ENCODE data around the gene TRAPPC6A.

Gene TRAPPC6A, protein sequence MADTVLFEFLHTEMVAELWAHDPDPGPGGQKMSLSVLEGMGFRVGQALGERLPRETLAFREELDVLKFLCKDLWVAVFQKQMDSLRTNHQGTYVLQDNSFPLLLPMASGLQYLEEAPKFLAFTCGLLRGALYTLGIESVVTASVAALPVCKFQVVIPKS

GRCh38 chr19:45177817-45178261, at the start of gene TRAPPC6A:
Gene TRAPPC6A (minus strand): TSS chr19:45178237. CDS start chr19:45178218, 19 bp downstream.
- no peak for DNase-seq

DNA sequence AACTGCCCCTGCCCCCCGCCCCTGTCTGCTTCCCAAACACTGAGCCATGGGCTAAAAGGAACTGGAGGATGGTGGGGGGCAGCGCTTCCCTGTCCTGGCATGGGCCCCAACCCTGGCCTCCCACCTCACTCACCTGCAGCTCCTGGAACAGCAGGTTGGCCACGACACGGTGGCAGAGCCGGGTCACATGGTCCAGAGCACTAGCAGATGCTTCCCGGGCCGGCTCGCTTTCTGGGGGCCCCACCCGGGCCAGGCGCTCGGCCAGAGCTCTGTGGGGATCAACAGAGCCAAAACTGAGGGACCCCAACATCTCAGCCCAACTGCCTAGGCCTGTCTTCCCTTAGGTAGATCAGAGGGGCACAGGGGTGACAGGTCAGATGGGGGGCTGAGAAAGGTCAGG, 46.6 kb upstream of the TRAPPC6A start:
- no peak for DNase-seq

DNA sequence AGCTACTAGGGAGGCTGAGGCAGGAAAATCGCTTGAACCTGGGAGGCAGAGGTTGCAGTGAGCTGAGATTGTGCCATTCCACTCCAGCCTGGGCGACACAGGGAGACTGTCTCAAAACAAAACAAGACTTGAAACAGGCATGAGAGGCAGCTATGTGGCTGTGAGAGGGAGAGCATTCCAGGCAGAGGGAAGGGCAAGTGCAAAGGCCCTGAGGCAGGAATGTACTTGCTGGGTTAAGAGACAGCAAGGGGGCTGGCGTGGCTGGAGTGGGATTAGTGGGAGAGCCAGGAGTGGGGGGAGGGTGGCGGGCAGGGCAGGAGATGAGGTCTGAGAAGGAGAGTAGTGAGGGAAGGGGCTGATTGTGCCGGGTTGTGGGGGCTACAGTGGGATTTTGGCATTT, 45.8 kb upstream of the TRAPPC6A start:
- DNase-seq: no peak

DNA sequence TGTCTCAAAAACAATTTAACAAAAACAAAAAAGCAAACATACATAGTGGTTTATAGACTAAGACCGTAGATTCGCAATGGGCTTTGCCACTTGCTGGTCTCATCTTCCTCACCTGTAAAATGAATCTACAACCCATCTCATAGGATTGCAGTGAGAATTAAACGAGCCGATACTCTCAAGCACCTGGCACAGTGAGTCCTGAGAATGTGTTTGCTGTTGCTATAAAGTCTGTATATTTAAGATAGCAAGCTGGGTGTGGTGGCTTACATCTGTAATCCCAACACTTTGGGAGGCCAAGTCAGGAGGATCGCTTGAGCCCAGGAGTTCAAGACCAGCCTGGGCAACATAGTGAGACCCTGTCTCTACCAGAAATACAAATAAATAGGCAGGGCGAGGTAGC, 44.7 kb upstream of the TRAPPC6A start:
- DNase-seq: no peak

GRCh38 chr19:45218911-45219743, 41.1 kb upstream of the TRAPPC6A start:
- no peak for DNase-seq

- no peak for DNase-seq
Measured at GRCh38 chr19:45218426-45218825, 40.4 kb upstream of the TRAPPC6A start.

GRCh38 chr19:45217957-45218334, 39.9 kb upstream of the TRAPPC6A start:
- no peak for DNase-seq

- DNase-seq: no peak
Measured at GRCh38 chr19:45217193-45217956, 39.3 kb upstream of the TRAPPC6A start.

DNA sequence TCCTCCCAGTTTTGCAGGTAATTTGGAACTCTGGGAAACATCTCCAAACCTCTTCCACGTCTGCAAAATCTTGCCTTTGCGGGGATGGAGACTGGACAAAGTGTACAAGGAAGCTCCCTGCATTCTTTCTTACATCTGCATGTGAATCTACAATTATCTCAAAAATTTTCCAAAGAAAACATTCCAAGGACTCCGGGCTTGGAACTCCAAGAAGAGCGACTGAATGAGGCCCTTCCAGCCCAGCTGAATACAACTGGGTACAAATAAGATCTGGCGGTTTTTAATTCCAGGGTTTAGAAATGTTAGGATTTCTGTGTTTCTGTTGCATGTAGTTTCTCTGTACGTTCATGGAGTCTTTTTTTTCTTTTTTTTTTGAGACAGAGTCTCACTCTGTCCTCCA, 38.6 kb upstream of the TRAPPC6A start:
- no peak for DNase-seq

- no peak for DNase-seq
Measured at GRCh38 chr19:45215391-45216191, 37.6 kb upstream of the TRAPPC6A start.

DNA sequence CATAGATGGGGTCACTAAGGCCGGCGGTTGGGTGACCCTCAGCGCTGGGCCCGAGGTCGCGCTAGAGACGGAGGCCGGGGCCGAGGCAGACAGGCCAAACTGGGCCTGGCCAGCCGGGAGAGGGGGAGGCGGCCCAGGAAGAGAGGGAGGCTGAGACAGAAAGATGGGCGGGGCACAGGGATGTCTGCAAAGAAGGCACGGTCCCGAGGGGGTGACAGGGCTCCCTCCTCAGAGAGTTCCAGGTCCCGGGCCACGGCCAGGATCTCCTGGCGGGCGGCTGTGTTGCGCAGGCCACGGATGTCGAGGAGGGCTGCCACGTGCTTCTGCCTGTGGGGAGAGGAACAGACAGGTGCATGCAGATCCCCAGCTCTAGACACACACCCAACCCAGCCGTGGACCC, 35.0 kb upstream of the TRAPPC6A start:
- no peak for DNase-seq

- DNase-seq: no peak
Measured at GRCh38 chr19:45211751-45212381, 33.8 kb upstream of the TRAPPC6A start.

GRCh38 chr19:45206328-45206727, 28.3 kb upstream of the TRAPPC6A start:
- no peak for DNase-seq

DNA sequence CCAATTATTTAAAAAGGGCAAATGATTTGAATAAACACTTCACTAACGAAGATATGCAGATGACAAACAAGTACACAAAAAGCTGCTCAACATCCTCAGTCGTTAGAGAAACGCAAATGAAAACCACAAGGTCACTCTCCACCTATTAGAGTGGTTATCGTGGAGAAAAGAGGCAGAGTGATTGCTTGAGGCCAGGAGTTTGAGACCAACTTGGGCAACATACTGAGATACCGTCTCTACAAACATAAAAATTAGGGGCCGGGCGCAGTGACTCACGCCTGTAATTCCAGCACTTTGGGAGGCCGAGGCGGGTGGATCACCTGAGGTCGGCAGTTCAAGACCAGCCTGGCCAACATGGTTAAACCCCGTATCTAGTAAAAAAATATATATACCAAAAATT, 27.8 kb upstream of the TRAPPC6A start:
- DNase-seq: no peak

GRCh38 chr19:45202637-45203036, 24.6 kb upstream of the TRAPPC6A start:
- no peak for DNase-seq

- DNase-seq: no peak
Measured at GRCh38 chr19:45200568-45200967, 22.5 kb upstream of the TRAPPC6A start.

- no peak for DNase-seq
Measured at GRCh38 chr19:45195764-45196163, 17.7 kb upstream of the TRAPPC6A start.

DNA sequence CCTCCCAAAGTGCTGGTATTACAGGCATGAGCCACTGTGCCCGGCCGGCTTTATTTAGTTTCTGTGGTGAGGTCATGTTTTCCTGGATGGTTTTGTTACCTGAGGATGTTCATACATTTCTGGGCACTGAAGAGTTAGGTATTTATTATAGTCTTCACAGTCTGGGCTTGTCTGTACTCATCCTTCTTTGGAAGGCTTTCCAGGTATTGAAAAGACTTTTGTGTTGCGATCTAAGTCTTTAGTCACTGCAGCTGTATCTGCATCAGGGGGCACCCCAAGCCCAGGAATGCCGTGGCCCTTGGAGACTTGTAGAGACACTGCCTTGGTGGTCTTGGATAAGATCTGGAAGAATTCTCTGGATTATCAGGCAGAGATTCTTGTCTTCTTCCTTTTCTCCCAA, 13.3 kb upstream of the TRAPPC6A start:
- DNase-seq: no peak

- no peak for DNase-seq
Measured at GRCh38 chr19:45189971-45190370, 11.9 kb upstream of the TRAPPC6A start.

- DNase-seq: peak; percentile 63
Measured at GRCh38 chr19:45187421-45188100, 9.5 kb upstream of the TRAPPC6A start.

GRCh38 chr19:45186509-45187334, 8.7 kb upstream of the TRAPPC6A start:
- DNase-seq: no peak

Data from CD4-positive, alpha-beta T cell treated with Interleukin-12 subunit alpha and Interleukin-12 subunit beta, for 1 hour (primary cell).